GM12874 (cell line): Measurements from ENCODE around the gene IL13.

Source experiments
- CTCF ChIP-seq: IDR thresholded peaks from 2 replicates; pipeline ENCODE4 v1.5.1; 2011; ENCODE audit warnings: low read depth, mild to moderate bottlenecking, control low read depth, low read length, moderate library complexity; ENCODE audit not compliant: insufficient read depth

IL13 gene

GRCh38 chr5:132675936-132676689 lies 18.1 kb downstream of the IL13 start:
- no peak for TF ChIP-seq CTCF

GRCh38 chr5:132677191-132677590 lies 19.2 kb downstream of the IL13 start:
- TF ChIP-seq CTCF, result no peak

GRCh38 chr5:132677682-132678400 lies 19.9 kb downstream of the IL13 start:
- TF ChIP-seq CTCF, result no peak

GRCh38 chr5:132678735-132679134 lies 20.8 kb downstream of the IL13 start:
- no peak for TF ChIP-seq CTCF

GRCh38 chr5:132679166-132679565 lies 21.2 kb downstream of the IL13 start:
- TF ChIP-seq CTCF, result no peak

GRCh38 chr5:132679717-132680380 lies 21.9 kb downstream of the IL13 start:
- TF ChIP-seq CTCF, result no peak

- TF ChIP-seq CTCF, result no peak
Measured at GRCh38 chr5:132680780-132681475, 23.0 kb downstream of the IL13 start.
